ENCODE results near the gene GINS2.

DNA sequence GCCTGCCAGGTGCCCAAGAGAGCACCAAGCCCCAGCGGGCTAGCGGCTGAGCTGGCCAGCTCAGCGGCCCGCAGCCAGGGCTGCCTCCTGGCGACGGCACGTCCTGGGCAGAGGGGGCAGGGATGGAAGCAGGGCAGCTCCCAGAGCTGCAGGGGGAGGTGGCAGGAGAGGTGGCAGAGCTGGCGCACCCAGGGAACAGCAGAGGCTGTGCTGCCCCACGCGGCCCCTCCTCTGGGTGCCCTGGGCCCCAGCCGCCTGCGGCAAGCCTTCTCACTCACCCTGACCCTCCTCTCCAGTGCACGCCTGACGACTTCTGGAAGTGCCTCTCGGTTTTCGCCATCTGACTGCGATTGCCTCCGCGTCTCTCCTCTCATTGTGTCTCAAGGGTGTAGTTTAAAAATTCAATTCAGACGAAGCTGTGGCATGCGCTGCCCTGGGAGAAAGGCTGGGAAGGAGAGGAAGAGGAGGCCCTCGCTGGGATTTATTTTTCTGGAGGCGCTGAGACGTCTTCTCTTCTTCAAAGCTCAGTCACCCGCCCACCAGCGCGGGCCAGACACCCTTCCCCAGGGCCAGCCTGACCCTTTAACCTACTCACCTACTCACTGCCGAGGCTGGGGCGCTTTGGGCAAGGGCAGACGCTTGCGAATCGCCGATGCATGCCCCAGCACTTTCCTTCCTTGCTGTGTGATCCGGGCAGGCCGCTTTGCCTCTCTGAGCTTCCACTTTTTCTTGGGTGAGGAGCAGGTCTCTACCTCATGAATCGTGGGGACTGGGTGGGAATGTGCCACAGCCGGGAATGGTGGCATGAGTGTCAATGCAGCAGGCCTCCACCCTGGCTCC is 50.7 kb downstream of the GINS2 start:
- TF ChIP-seq, protein P1, sequence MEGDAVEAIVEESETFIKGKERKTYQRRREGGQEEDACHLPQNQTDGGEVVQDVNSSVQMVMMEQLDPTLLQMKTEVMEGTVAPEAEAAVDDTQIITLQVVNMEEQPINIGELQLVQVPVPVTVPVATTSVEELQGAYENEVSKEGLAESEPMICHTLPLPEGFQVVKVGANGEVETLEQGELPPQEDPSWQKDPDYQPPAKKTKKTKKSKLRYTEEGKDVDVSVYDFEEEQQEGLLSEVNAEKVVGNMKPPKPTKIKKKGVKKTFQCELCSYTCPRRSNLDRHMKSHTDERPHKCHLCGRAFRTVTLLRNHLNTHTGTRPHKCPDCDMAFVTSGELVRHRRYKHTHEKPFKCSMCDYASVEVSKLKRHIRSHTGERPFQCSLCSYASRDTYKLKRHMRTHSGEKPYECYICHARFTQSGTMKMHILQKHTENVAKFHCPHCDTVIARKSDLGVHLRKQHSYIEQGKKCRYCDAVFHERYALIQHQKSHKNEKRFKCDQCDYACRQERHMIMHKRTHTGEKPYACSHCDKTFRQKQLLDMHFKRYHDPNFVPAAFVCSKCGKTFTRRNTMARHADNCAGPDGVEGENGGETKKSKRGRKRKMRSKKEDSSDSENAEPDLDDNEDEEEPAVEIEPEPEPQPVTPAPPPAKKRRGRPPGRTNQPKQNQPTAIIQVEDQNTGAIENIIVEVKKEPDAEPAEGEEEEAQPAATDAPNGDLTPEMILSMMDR (IDR thresholded peaks at IDR 0.05): no peak
- TF ChIP-seq REST (IDR thresholded peaks at IDR 0.05; ENCODE audit: insufficient read depth in 1 of 2, low read depth in 2 of 2, low read length in 1 of 2): no peak
- no peak for TF ChIP-seq POLR2AphosphoS5 (IDR thresholded peaks at IDR 0.05; ENCODE audit: low read depth, low read length)
- TF ChIP-seq TCF7L2 (IDR thresholded peaks at IDR 0.05; ENCODE audit: low read depth, low read length): no peak
